HCT116 (cell line): ENCODE data around the gene HERC6.
"Not testable (repeated sequence)": the region's sequence is repeated elsewhere in the genome, so short reads cannot be mapped to it uniquely, and the experiment has no call there.

Experiments used
- POLR2A ChIP-seq: IDR thresholded peaks from 2 replicates; pipeline ENCODE4 v1.7.0; 2011; ENCODE audit warnings: borderline replicate concordance; ENCODE audit not compliant: insufficient read depth, insufficient read length; ENCODE audit errors: extremely low read depth
- TF ChIP-seq, protein P1 (sequence below), 3 experiments: fragments of 200-600 bp in 1 of 3; sonication (generic) in 1 of 3; IDR thresholded peaks in 2 of 3; conservative IDR thresholded peaks in 1 of 3; 2 replicates each; pipeline ENCODE4 v1.5.1; 2012 to 2017; ENCODE audit warnings: low read depth in 2 of 3, low read length in 2 of 3, antibody characterized with exemption in 1 of 3, borderline replicate concordance in 1 of 3, control low read depth in 1 of 3, mild to moderate bottlenecking in 1 of 3, mixed read lengths in 1 of 3, mixed run types in 1 of 3, moderate library complexity in 1 of 3; ENCODE audit not compliant: insufficient read depth in 1 of 3
- TF ChIP-seq, protein P2 (sequence below): IDR thresholded peaks from 2 replicates; pipeline ENCODE4 v1.6.1; 2012

DNA sequence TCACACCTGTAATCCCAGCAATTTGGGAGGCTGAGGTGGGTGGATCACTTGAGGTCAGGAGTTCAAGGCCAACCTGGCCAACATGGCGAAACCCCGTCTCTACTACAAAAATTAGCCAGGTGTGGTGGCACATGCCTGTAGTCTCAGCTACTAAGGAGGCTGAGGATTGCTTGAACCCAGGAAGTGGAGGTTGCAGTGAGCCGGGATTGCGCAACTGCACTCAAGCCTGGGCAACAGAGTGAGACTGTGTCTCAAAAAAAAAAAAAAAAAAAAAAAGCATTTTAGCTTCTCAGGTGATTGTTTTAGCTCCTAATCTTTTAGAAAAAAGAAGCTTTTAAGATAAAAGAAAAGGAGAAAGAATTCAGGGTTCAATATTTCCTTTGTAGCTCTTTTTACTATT is 59.2 kb downstream of the HERC6 start:
- TF ChIP-seq, protein P1, sequence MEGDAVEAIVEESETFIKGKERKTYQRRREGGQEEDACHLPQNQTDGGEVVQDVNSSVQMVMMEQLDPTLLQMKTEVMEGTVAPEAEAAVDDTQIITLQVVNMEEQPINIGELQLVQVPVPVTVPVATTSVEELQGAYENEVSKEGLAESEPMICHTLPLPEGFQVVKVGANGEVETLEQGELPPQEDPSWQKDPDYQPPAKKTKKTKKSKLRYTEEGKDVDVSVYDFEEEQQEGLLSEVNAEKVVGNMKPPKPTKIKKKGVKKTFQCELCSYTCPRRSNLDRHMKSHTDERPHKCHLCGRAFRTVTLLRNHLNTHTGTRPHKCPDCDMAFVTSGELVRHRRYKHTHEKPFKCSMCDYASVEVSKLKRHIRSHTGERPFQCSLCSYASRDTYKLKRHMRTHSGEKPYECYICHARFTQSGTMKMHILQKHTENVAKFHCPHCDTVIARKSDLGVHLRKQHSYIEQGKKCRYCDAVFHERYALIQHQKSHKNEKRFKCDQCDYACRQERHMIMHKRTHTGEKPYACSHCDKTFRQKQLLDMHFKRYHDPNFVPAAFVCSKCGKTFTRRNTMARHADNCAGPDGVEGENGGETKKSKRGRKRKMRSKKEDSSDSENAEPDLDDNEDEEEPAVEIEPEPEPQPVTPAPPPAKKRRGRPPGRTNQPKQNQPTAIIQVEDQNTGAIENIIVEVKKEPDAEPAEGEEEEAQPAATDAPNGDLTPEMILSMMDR (IDR thresholded peaks at IDR 0.05 in 2 of 3, conservative IDR thresholded peaks at IDR 0.05 in 1 of 3; ENCODE audit: borderline replicate concordance in 1 of 3, insufficient read depth in 1 of 3, low read depth in 2 of 3, low read length in 2 of 3), result not testable (repeated sequence)
- TF ChIP-seq POLR2A, result not testable (repeated sequence)
- TF ChIP-seq, protein P2, sequence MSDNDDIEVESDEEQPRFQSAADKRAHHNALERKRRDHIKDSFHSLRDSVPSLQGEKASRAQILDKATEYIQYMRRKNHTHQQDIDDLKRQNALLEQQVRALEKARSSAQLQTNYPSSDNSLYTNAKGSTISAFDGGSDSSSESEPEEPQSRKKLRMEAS, result not testable (repeated sequence)
